Measurements from ENCODE around the gene OMA1. TPM values are rescaled to one million over a fixed set of nuclear protein-coding genes. Genes with fewer than 3 reads are reported as not detected.
A peak's percentile ranks its signal among the peaks of the same experiment; 100 is the strongest.
"Not testable (repeated sequence)": the region's sequence is repeated elsewhere in the genome, so short reads cannot be mapped to it uniquely, and the experiment has no call there.

OMA1 gene
- total RNA-seq, 1 donor from 2014 or later: 40.2 TPM

- DNase-seq (ENCODE audit: low spot score) (no peak), ATAC-seq (no peak)
- intact Hi-C loops (cut with DNase I): no loop called here
These were observed 3.3 kb downstream of the OMA1 start for GRCh38 chr1:58543260-58543659.

GRCh38 chr1:58539553-58539952 lies 7.0 kb downstream of the OMA1 start:
- intact Hi-C loops (cut with DNase I): no loop called here
- ATAC-seq: no peak
- DNase-seq (ENCODE audit: low spot score): no peak

- DNase-seq (ENCODE audit: low spot score) (no peak), ATAC-seq (no peak)
- intact Hi-C loops (cut with DNase I): no loop called here
These were observed 7.7 kb downstream of the OMA1 start for GRCh38 chr1:58538821-58539220.

GRCh38 chr1:58531842-58532241 lies 14.7 kb downstream of the OMA1 start:
- DNase-seq (ENCODE audit: low spot score); ATAC-seq; intact Hi-C loops (cut with DNase I): not testable (repeated sequence)

- intact Hi-C loops (cut with DNase I): no loop called here
- DNase-seq (ENCODE audit: low spot score) (no peak), ATAC-seq (no peak)
These were observed 17.2 kb downstream of the OMA1 start for GRCh38 chr1:58529284-58529683.

GRCh38 chr1:58528518-58528917 lies 18.0 kb downstream of the OMA1 start:
- DNase-seq (ENCODE audit: low spot score): no peak
- ATAC-seq: no peak
- intact Hi-C loops (cut with DNase I): no loop called here

- intact Hi-C loops (cut with DNase I): no loop called here
- DNase-seq (ENCODE audit: low spot score) (no peak), ATAC-seq (no peak)
These were observed 22.1 kb downstream of the OMA1 start for GRCh38 chr1:58524353-58524945.

- intact Hi-C loops (cut with DNase I): loop anchor here (5.0 kb wide), 1 partner anchor 141 kb away; no protein-coding TSS in a partner anchor
- ATAC-seq (peak; percentile 77), DNase-seq (ENCODE audit: low spot score) (peak; percentile 57)
These were observed 30.6 kb downstream of the OMA1 start for GRCh38 chr1:58515794-58516401.

- ATAC-seq: no peak
- intact Hi-C loops (cut with DNase I): no loop called here
- DNase-seq (ENCODE audit: low spot score): no peak
These were observed 32.6 kb downstream of the OMA1 start for GRCh38 chr1:58513956-58514355.

- DNase-seq (ENCODE audit: low spot score) (no peak), ATAC-seq (no peak)
These were observed 37.9 kb downstream of the OMA1 start for GRCh38 chr1:58508629-58509028.

GRCh38 chr1:58505286-58505685 lies 41.2 kb downstream of the OMA1 start:
- DNase-seq (ENCODE audit: low spot score): no peak
- intact Hi-C loops (cut with DNase I): no loop called here
- ATAC-seq: no peak

More at GRCh38 chr1:58508629-58509028, 37.9 kb downstream of the OMA1 start:
- intact Hi-C loops (cut with DNase I): no loop called here

GRCh38 chr1:58502519-58502918 lies 44.0 kb downstream of the OMA1 start:
- ATAC-seq (no peak), DNase-seq (ENCODE audit: low spot score) (no peak)
- intact Hi-C loops (cut with DNase I): no loop called here

GRCh38 chr1:58500043-58500442 lies 46.5 kb downstream of the OMA1 start:
- DNase-seq (ENCODE audit: low spot score) (no peak), ATAC-seq (no peak)
- intact Hi-C loops (cut with DNase I): no loop called here

- ATAC-seq: no peak
- intact Hi-C loops (cut with DNase I): no loop called here
- no peak for DNase-seq (ENCODE audit: low spot score)
These were observed 49.0 kb downstream of the OMA1 start for GRCh38 chr1:58497499-58497898.

GRCh38 chr1:58496042-58496441 lies 50.5 kb downstream of the OMA1 start:
- intact Hi-C loops (cut with DNase I): no loop called here
- DNase-seq (ENCODE audit: low spot score) (no peak), ATAC-seq (no peak)

GRCh38 chr1:58488914-58489313 lies 57.6 kb downstream of the OMA1 start:
- intact Hi-C loops (cut with DNase I); DNase-seq (ENCODE audit: low spot score): not testable (repeated sequence)

GRCh38 chr1:58487002-58487401 lies 59.5 kb downstream of the OMA1 start:
- ATAC-seq (no peak), DNase-seq (ENCODE audit: low spot score) (no peak)
- intact Hi-C loops (cut with DNase I): no loop called here

More at GRCh38 chr1:58488914-58489313, 57.6 kb downstream of the OMA1 start:
- ATAC-seq: not testable (repeated sequence)

GRCh38 chr1:58481962-58482361 lies 64.6 kb downstream of the OMA1 start:
- ATAC-seq (no peak), DNase-seq (ENCODE audit: low spot score) (no peak)
- intact Hi-C loops (cut with DNase I): no loop called here

GRCh38 chr1:58480191-58480590 lies 66.3 kb downstream of the OMA1 start:
- intact Hi-C loops (cut with DNase I): no loop called here
- no peak for ATAC-seq
- no peak for DNase-seq (ENCODE audit: low spot score)

- ATAC-seq: no peak
- intact Hi-C loops (cut with DNase I): no loop called here
These were observed 69.1 kb downstream of the OMA1 start for GRCh38 chr1:58477390-58477789.

GRCh38 chr1:58476179-58476578 lies 70.3 kb downstream of the OMA1 start:
- ATAC-seq (no peak), DNase-seq (ENCODE audit: low spot score) (no peak)
- intact Hi-C loops (cut with DNase I): no loop called here

More at GRCh38 chr1:58477390-58477789, 69.1 kb downstream of the OMA1 start:
- no peak for DNase-seq (ENCODE audit: low spot score)

All from sciatic nerve (tissue), 2 donors.